ENCODE data around the gene CCL20. TPM values are rescaled to one million over a fixed set of nuclear protein-coding genes. Genes with fewer than 3 reads are reported as not detected.
A peak's percentile ranks its signal among the peaks of the same experiment; 100 is the strongest.

The CCL20 gene
- total and polyA plus RNA-seq, 2 of the 13 experiments (the other 11 are each of a cell fraction or from before 2014, with no cell fraction given) = 223 to 903 TPM

DNA sequence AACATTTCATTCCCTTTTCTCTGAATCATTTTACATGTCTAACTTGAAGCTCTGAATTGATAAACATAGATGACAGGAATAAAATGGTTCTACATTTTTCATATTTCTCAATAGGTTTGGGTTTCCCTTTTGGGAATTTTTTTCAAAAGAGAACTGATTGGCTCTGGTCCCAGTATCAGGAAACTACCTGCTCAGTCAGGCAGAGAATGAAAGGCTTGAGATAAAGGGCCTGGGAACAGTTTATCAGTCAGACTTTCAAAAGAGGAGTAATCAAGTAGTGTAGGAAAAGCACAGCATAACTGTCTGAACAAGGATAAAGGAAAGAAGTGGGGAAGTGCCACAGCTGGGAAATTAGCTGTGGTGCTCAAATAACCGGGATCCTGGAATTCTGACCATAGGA is 28.3 kb upstream of the CCL20 start (continued):
- TF ChIP-seq ZNF263 (CRISPR knock-in tag; IDR thresholded peaks at IDR 0.05) (no peak), U2AF1 (optimal IDR thresholded peaks at IDR 0.05; ENCODE audit: low read depth, low read length) (no peak)

DNA sequence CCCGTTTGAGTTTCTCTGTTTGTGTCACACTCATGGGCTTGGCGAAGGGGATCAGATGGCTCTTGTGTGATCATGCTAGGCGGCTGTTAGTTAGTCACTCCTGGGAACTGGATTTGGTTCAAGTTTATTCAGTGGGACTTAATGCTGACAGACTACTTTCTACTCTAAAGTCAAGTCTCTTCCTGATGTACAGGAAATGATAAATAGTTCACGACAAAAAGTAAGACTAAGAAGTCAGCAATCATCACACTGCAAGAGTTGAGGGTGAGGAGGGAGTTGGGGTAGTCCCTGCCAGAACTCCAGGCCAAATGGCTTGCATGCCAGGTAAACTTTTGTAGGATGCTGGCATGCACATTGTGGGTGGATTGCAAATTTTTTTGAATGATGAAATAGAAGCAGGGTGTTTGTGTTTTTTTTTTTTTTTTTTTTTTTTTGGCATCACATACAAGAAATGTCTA is 25.1 kb upstream of the CCL20 start:
- FAIRE-seq = no peak
- Histone ChIP-seq H3K27me3 (ENCODE audit: control insufficient read depth in 1 of 2, insufficient read depth in 2 of 2, low read length in 2 of 2) (no peaks in the 10 kb centered on the region; a peak in 1 of 5 replicates), H4K20me1 (ENCODE audit: insufficient read depth, low read length) (no peaks in the 10 kb centered on the region), H2AFZ (ENCODE audit: low read length) (no peak overlapping the region), H3K4me1 (ENCODE audit: insufficient read depth, low read length) (peaks cover 11% of the 10 kb centered on the region), H3K79me2 (ENCODE audit: insufficient read depth, low read length) (no peaks in the 10 kb centered on the region), H3K36me3 (replicated peaks in 1 of 2; ENCODE audit: control insufficient read depth in 1 of 2, insufficient read depth in 2 of 2, low read length in 2 of 2) (no peaks in the 10 kb centered on the region), H3K27ac (ENCODE audit: extremely low read length, insufficient read depth, low read length) (no peak overlapping the region), H3K9me3 (ENCODE audit: low read length) (no peaks in the 10 kb centered on the region), H3K4me3 (replicated peaks in 1 of 3; ENCODE audit: insufficient read depth in 1 of 3, low read depth in 2 of 3, low read length in 3 of 3) (no peak overlapping the region), H3K9ac (ENCODE audit: insufficient read depth, low read depth, low read length) (no peak overlapping the region), H3K4me2 (ENCODE audit: low read depth, low read length) (no peak overlapping the region)
- BruUV-seq (replicated peaks) = no TSS peak
- intact Hi-C loops (cut with micrococcal nuclease; ENCODE audit: unreplicated experiment) (no loop called here), in situ Hi-C loops (cut with HindIII; ENCODE audit: extremely low pct_ligation_motif_present, low pct_unique_long_range_greater_than_20kb) (no loop called here)
- no peak for ATAC-seq
- ChIA-PET POLR2A (no interaction called here), CTCF (ENCODE audit: low intra/inter-chr PET ratio, low total read pairs) (no interaction called here)
- 69% methylated on average over 4 of the region's 4 CpGs for WGBS (ENCODE audit: low lambda C conversion rate)
- TF ChIP-seq NR2F1 (CRISPR knock-in tag; IDR thresholded peaks at IDR 0.05) = no peak
- peak; percentile 17; the same call in 1 of the 2 replicates for TF ChIP-seq MAFF (IDR thresholded peaks at IDR 0.05; ENCODE audit: low read depth, low read length)
- TF ChIP-seq MAFK (conservative IDR thresholded peaks at IDR 0.05 in 1 of 2, IDR thresholded peaks at IDR 0.05 in 1 of 2; ENCODE audit: low read length in 2 of 2) = 0 out of 4 replicates have a peak, but pooled peaks of 1 of the 2 experiments have one; percentile 17
- no peak for DNase-seq (ENCODE audit: low spot score)

DNA sequence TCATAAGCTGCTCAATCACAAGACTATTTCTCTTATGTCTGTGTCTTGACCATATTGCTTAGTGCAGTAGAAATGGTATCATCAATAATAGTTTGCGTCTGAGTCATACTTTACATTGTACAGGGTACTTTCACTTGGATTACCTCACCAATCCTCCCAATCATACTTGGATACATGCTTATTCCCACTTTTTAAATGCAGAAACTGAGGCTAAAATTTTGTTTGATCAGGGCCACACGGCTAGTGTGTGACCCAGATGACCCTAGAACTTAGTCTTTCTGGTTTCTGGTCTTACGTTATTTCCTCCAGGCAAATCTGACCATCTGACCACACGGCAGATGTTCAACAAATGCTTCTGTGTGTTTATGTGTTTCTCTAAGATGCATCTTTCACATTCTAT is 23.8 kb upstream of the CCL20 start:
- Histone ChIP-seq H3K36me3 (replicated peaks in 1 of 2; ENCODE audit: control insufficient read depth in 1 of 2, insufficient read depth in 2 of 2, low read length in 2 of 2) (no peaks in the 10 kb centered on the region), H3K27ac (ENCODE audit: extremely low read length, insufficient read depth, low read length) (no peak overlapping the region), H4K20me1 (ENCODE audit: insufficient read depth, low read length) (no peaks in the 10 kb centered on the region), H3K4me2 (ENCODE audit: low read depth, low read length) (no peak overlapping the region; the same call in 1 of the 2 replicates), H3K4me1 (ENCODE audit: insufficient read depth, low read length) (peaks cover 17% of the 10 kb centered on the region), H3K27me3 (ENCODE audit: control insufficient read depth in 1 of 2, insufficient read depth in 2 of 2, low read length in 2 of 2) (no peaks in the 10 kb centered on the region; a peak in 1 of 5 replicates), H3K79me2 (ENCODE audit: insufficient read depth, low read length) (no peaks in the 10 kb centered on the region), H3K9me3 (ENCODE audit: low read length) (no peaks in the 10 kb centered on the region), H2AFZ (ENCODE audit: low read length) (no peak overlapping the region), H3K4me3 (replicated peaks in 1 of 3; ENCODE audit: insufficient read depth in 1 of 3, low read depth in 2 of 3, low read length in 3 of 3) (no peak overlapping the region), H3K9ac (ENCODE audit: insufficient read depth, low read depth, low read length) (no peak overlapping the region)
- no peak for DNase-seq (ENCODE audit: low spot score)
- TF ChIP-seq FOSL2 (CRISPR knock-in tag; IDR thresholded peaks at IDR 0.05) = peak; percentile 13; the same call in 1 of the 2 replicates
- TF ChIP-seq KAT7 (CRISPR knock-in tag; IDR thresholded peaks at IDR 0.05; ENCODE audit: borderline replicate concordance) = no peak
- no TSS peak for BruUV-seq (replicated peaks)
- in situ Hi-C loops (cut with HindIII; ENCODE audit: extremely low pct_ligation_motif_present, low pct_unique_long_range_greater_than_20kb) = no loop called here
- intact Hi-C loops (cut with micrococcal nuclease; ENCODE audit: unreplicated experiment) = no loop called here
- WGBS (ENCODE audit: low lambda C conversion rate) = 38% methylated on average over 4 of the region's 4 CpGs
- no peak for ATAC-seq
- POLR2A ChIA-PET = no interaction called here
- no peak for FAIRE-seq
- CTCF ChIA-PET (ENCODE audit: low intra/inter-chr PET ratio, low total read pairs) = no interaction called here
